Thyroid gland (tissue), 4 donors: ENCODE data around the gene ATAD3C.

Source experiments
- POLR2A ChIP-seq, 2 donors: fragments of 450-650 bp; IDR thresholded peaks; one replicate each; pipeline ENCODE4 v1.6.1; 2017; ENCODE audit warnings: antibody characterized with exemption in 2 of 2, mild to moderate bottlenecking in 2 of 2, moderate library complexity in 1 of 2
- TF ChIP-seq, protein P1 (sequence below), 6 experiments: fragments of 200-600 bp in 3 of 6; fragments of 450-650 bp in 3 of 6; sonication (generic) in 3 of 6; IDR thresholded peaks; one replicate each; pipeline ENCODE4 v1.5.1; 2016 to 2019; ENCODE audit warnings: antibody characterized with exemption in 6 of 6, mild to moderate bottlenecking in 2 of 6, inconsistent platforms in 1 of 6, moderate library complexity in 1 of 6

DNA sequence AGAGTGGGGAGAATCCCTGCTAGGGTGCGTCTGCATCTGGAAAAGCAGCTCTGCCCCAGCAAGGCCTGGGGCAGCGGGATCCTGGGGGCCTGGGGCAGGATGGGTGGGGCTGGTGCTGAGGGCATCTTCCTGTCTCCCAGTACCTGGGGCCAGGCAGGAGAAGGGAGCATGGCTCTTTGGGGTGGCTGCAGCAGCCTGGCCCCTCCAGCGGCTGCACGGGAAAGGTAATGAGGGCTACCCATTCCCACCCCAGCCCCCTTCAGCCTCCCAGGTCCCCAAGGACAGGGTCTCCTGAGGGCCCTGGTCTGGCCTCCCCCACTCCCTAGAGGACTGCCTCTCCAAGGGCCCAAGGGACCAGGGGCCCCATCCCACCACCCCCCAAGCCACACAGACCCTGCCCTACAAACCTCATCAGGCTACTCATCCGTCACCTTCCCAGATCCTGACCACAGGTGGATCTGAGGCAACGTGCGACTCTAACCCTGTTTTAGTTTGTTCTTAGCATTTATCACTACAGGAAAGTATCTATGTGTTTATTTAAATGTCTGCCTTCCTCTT, 27.5 kb upstream of the ATAD3C start:
- TF ChIP-seq, protein P1, sequence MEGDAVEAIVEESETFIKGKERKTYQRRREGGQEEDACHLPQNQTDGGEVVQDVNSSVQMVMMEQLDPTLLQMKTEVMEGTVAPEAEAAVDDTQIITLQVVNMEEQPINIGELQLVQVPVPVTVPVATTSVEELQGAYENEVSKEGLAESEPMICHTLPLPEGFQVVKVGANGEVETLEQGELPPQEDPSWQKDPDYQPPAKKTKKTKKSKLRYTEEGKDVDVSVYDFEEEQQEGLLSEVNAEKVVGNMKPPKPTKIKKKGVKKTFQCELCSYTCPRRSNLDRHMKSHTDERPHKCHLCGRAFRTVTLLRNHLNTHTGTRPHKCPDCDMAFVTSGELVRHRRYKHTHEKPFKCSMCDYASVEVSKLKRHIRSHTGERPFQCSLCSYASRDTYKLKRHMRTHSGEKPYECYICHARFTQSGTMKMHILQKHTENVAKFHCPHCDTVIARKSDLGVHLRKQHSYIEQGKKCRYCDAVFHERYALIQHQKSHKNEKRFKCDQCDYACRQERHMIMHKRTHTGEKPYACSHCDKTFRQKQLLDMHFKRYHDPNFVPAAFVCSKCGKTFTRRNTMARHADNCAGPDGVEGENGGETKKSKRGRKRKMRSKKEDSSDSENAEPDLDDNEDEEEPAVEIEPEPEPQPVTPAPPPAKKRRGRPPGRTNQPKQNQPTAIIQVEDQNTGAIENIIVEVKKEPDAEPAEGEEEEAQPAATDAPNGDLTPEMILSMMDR (IDR thresholded peaks at IDR 0.05) = no peak
- no peak for TF ChIP-seq POLR2A (IDR thresholded peaks at IDR 0.05)
